H9 (cell line): ENCODE data around the gene ACOT8. TPM values are rescaled to one million over a fixed set of nuclear protein-coding genes. Genes with fewer than 3 reads are reported as not detected.
A peak's percentile ranks its signal among the peaks of the same experiment; 100 is the strongest.

Source experiments
- DNase-seq: peaks from one replicate; pipeline ENCODE4 v3.0.0-alpha.2; 2017
- H2AFZ ChIP-seq: one replicate; pipeline ENCODE4 v1.6.1; 2013; ENCODE audit warnings: mild to moderate bottlenecking, low read length, control low read depth, moderate library complexity
- H2AK5ac ChIP-seq: 2 replicates; pipeline ENCODE4 v1.6.1; 2013; ENCODE audit warnings: low read length, control low read depth, mixed read lengths; ENCODE audit not compliant: insufficient read length
- H2BK120ac ChIP-seq: one replicate; pipeline ENCODE4 v1.6.1; 2013; ENCODE audit warnings: low read depth, mild to moderate bottlenecking, low read length, control low read depth, inconsistent platforms; ENCODE audit not compliant: poor library complexity, severe bottlenecking
- H2BK12ac ChIP-seq: 2 replicates; pipeline ENCODE4 v1.6.1; 2013; ENCODE audit warnings: low read length, control low read depth, mixed read lengths, low read depth; ENCODE audit not compliant: insufficient read length
- H2BK15ac ChIP-seq: 2 replicates; pipeline ENCODE4 v1.6.1; 2013; ENCODE audit warnings: low read depth, low read length, control low read depth
- H2BK20ac ChIP-seq: one replicate; pipeline ENCODE4 v1.6.1; 2013; ENCODE audit warnings: low read depth, mild to moderate bottlenecking, low read length, control low read depth, inconsistent platforms; ENCODE audit not compliant: poor library complexity, severe bottlenecking
- H2BK5ac ChIP-seq: 2 replicates; pipeline ENCODE4 v1.6.1; 2013; ENCODE audit warnings: low read length, control low read depth, mixed read lengths; ENCODE audit not compliant: insufficient read length
- H3K14ac ChIP-seq: 2 replicates; pipeline ENCODE4 v1.6.1; 2013; ENCODE audit warnings: low read length, control low read depth; ENCODE audit not compliant: insufficient read depth
- H3K18ac ChIP-seq: 2 replicates; pipeline ENCODE4 v1.6.1; 2013; ENCODE audit warnings: low read depth, mild to moderate bottlenecking, mixed read lengths, low read length, control low read depth; ENCODE audit not compliant: insufficient read length
- H3K23ac ChIP-seq: 2 replicates; pipeline ENCODE4 v1.6.1; 2013; ENCODE audit warnings: low read length, control low read depth, mixed read lengths, low read depth; ENCODE audit not compliant: insufficient read length
- H3K23me2 ChIP-seq: 2 replicates; pipeline ENCODE4 v1.6.1; 2013; ENCODE audit warnings: low read depth, mild to moderate bottlenecking, mixed read lengths, low read length, control low read depth; ENCODE audit not compliant: insufficient read length, poor library complexity, severe bottlenecking
- H3K27ac ChIP-seq: 2 replicates; pipeline ENCODE4 v1.5.1; 2013; ENCODE audit warnings: low read length, control low read depth, mixed read lengths, low read depth; ENCODE audit not compliant: insufficient read length
- H3K27me3 ChIP-seq: 2 replicates; pipeline ENCODE4 v1.6.1; 2013; ENCODE audit warnings: low read length, control low read depth, inconsistent platforms; ENCODE audit not compliant: insufficient read depth
- H3K4ac ChIP-seq: 2 replicates; pipeline ENCODE4 v1.6.1; 2013; ENCODE audit warnings: low read depth, mild to moderate bottlenecking, control low read depth, inconsistent platforms, low read length, moderate library complexity
- H3K4me1 ChIP-seq: 2 replicates; pipeline ENCODE4 v1.6.1; 2013; ENCODE audit warnings: low read length, control low read depth, inconsistent platforms; ENCODE audit not compliant: insufficient read depth
- H3K4me2 ChIP-seq: 2 replicates; pipeline ENCODE4 v1.6.1; 2013; ENCODE audit warnings: low read length, control low read depth, mixed read lengths; ENCODE audit not compliant: insufficient read length, insufficient read depth
- H3K56ac ChIP-seq: 2 replicates; pipeline ENCODE4 v1.6.1; 2013; ENCODE audit warnings: low read depth, mild to moderate bottlenecking, mixed read lengths, low read length, control low read depth; ENCODE audit not compliant: insufficient read length
- H3K79me1 ChIP-seq: 2 replicates; pipeline ENCODE4 v1.6.1; 2013; ENCODE audit warnings: low read depth, mild to moderate bottlenecking, moderate library complexity, low read length, control low read depth, inconsistent platforms; ENCODE audit not compliant: insufficient read depth, poor library complexity, severe bottlenecking
- H3K79me2 ChIP-seq: 2 replicates; pipeline ENCODE4 v1.6.1; 2013; ENCODE audit warnings: low read length, control low read depth, inconsistent platforms; ENCODE audit not compliant: insufficient read depth
- H3K9ac ChIP-seq: 2 replicates; pipeline ENCODE4 v1.6.1; 2013; ENCODE audit warnings: low read length, control low read depth, mixed read lengths; ENCODE audit not compliant: insufficient read length; ENCODE audit errors: extremely low read depth
- H3K9me3 ChIP-seq: one replicate; pipeline ENCODE4 v1.6.1; 2013; ENCODE audit warnings: low read depth, low read length, inconsistent platforms; ENCODE audit not compliant: control insufficient read depth
- H3T11ph ChIP-seq: one replicate; pipeline ENCODE4 v1.6.1; 2013; ENCODE audit warnings: mild to moderate bottlenecking, low read length, control low read depth, inconsistent platforms
- H4K20me1 ChIP-seq: one replicate; pipeline ENCODE4 v1.6.1; 2013; ENCODE audit not compliant: control insufficient read depth, insufficient read length, insufficient read depth
- H4K5ac ChIP-seq: 2 replicates; pipeline ENCODE4 v1.6.1; 2013; ENCODE audit warnings: low read depth, mild to moderate bottlenecking, mixed read lengths, low read length, control low read depth; ENCODE audit not compliant: insufficient read length
- H4K8ac ChIP-seq: replicated peaks from 2 replicates; pipeline ENCODE4 v1.6.1; 2013; ENCODE audit warnings: low read length, control low read depth, mixed read lengths, low read depth; ENCODE audit not compliant: insufficient read length
- H4K91ac ChIP-seq: 2 replicates; pipeline ENCODE4 v1.6.1; 2013; ENCODE audit warnings: low read depth, mild to moderate bottlenecking, moderate library complexity, mixed read lengths, low read length, control low read depth; ENCODE audit not compliant: insufficient read length
- H3K27ac Mint-ChIP-seq, 3 experiments: 2 replicates in 2 of 3; 3 replicates in 1 of 3; pipeline ENCODE4 v1.8.0; 2020 to 2021; ENCODE audit warnings: mixed read lengths in 3 of 3, mild to moderate bottlenecking in 1 of 3, moderate library complexity in 1 of 3
- H3K27me3 Mint-ChIP-seq: 2 replicates; pipeline ENCODE4 v1.8.0; 2021; ENCODE audit warnings: low read depth, mild to moderate bottlenecking, moderate library complexity, mixed read lengths
- H3K36me3 Mint-ChIP-seq, 3 experiments: 2 replicates in 2 of 3; 3 replicates in 1 of 3; pipeline ENCODE4 v1.8.0; 2020 to 2021; ENCODE audit warnings: low read depth in 3 of 3, mixed read lengths in 3 of 3; ENCODE audit not compliant: insufficient read depth in 1 of 3
- H3K4me1 Mint-ChIP-seq, 2 experiments: 2 replicates each; pipeline ENCODE4 v1.8.0; 2020; ENCODE audit warnings: mixed read lengths in 2 of 2
- H3K4me3 Mint-ChIP-seq, 2 experiments: 2 replicates in 1 of 2; 3 replicates in 1 of 2; pipeline ENCODE4 v1.8.0; 2020 to 2021; ENCODE audit warnings: mild to moderate bottlenecking in 2 of 2, mixed read lengths in 2 of 2, moderate library complexity in 1 of 2
- H3K9me3 Mint-ChIP-seq, 2 experiments: 2 replicates in 1 of 2; 3 replicates in 1 of 2; pipeline ENCODE4 v1.8.0; 2020; ENCODE audit warnings: mild to moderate bottlenecking in 2 of 2, mixed read lengths in 2 of 2, moderate library complexity in 1 of 2
- WGBS: extraction: QIAGEN DNeasy Blood & Tissue Kit; methylation state at CpG from one replicate; pipeline ENCODE4 v1.1.7; 2013; ENCODE audit warnings: missing lambda C conversion rate, low lambda C conversion rate, mixed read lengths; ENCODE audit not compliant: insufficient read length; ENCODE audit errors: extremely low coverage; 5-methylcytosine and 5-hydroxymethylcytosine counted together
- total RNA-seq: library from RNA; stranded (reverse); gene quantifications from 2 replicates; pipeline ENCODE4 v1.2.1, GENCODE V29; 2021
- TF ChIP-seq, protein P1 (sequence below): fragments of 200-600 bp; sonication (generic); conservative IDR thresholded peaks from 3 replicates; pipeline ENCODE4 v1.8.0; 2021; ENCODE audit warnings: antibody characterized with exemption, mild to moderate bottlenecking

ACOT8 gene
- total RNA-seq, 1 experiment from 2014 or later = 26.7 TPM

DNA sequence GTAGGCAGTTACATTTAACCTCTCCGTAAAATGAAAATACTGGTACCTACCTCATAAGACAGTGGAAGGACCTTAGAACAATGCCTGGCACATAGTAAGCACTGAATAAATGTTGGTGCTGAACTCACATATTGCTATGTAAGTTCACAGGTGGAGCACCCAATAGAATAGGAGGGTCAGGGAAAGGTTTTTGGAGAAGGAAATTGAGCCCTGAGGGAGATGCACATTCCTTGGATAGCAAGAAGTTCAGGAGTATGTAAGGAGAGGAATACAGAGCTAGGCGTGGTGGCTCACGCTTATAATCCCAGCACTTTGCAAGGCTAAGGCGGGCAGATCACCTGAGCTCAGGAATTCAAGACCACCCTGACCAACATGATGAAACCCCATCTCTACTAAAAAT lies 37.7 kb downstream of the ACOT8 start:
- Histone ChIP-seq H4K5ac (no peak overlapping the region), H2BK5ac (no peak overlapping the region), H3K4ac (no peak overlapping the region), H3K23ac (no peak overlapping the region), H2BK15ac (no peak overlapping the region), H4K8ac (no peak overlapping the region), H3K79me1 (peaks cover under 1% of the 10 kb centered on the region), H2AK5ac (no peak overlapping the region), H2BK12ac (no peak overlapping the region), H2BK20ac (no peak overlapping the region), H3K4me1 (no peaks in the 10 kb centered on the region), H3K23me2 (no peaks in the 10 kb centered on the region), H3K4me2 (no peak overlapping the region), H4K91ac (no peak overlapping the region), H3K9me3 (no peaks in the 10 kb centered on the region), H2BK120ac (no peak overlapping the region), H3K79me2 (no peaks in the 10 kb centered on the region), H3K27ac (no peak overlapping the region), H3K56ac (no peak overlapping the region), H4K20me1 (no peaks in the 10 kb centered on the region), H3K18ac (no peak overlapping the region), H3T11ph (no peak overlapping the region), H3K14ac (no peak overlapping the region), H3K27me3 (no peaks in the 10 kb centered on the region; the same call in 1 of the 2 replicates), H2AFZ (no peak overlapping the region), H3K9ac (no peak overlapping the region)
- peaks cover 14 to 21% of the 10 kb centered on the region in 2 experiments for H3K4me1 Mint-ChIP-seq
- peak overlapping the region in 1 of 3 experiments; percentile 69; a peak in 2 of 7 replicates for H3K27ac Mint-ChIP-seq
- H3K27me3 Mint-ChIP-seq = peaks cover 22% of the 10 kb centered on the region
- no CpG with 5 or more reads among the region's 4 CpGs for WGBS
- no peaks in the 10 kb centered on the region; a peak in 1 of 5 replicates for H3K9me3 Mint-ChIP-seq
- peaks cover 16 to 27% (median 23%) of the 10 kb centered on the region in 3 experiments for H3K36me3 Mint-ChIP-seq
- TF ChIP-seq, protein P1, sequence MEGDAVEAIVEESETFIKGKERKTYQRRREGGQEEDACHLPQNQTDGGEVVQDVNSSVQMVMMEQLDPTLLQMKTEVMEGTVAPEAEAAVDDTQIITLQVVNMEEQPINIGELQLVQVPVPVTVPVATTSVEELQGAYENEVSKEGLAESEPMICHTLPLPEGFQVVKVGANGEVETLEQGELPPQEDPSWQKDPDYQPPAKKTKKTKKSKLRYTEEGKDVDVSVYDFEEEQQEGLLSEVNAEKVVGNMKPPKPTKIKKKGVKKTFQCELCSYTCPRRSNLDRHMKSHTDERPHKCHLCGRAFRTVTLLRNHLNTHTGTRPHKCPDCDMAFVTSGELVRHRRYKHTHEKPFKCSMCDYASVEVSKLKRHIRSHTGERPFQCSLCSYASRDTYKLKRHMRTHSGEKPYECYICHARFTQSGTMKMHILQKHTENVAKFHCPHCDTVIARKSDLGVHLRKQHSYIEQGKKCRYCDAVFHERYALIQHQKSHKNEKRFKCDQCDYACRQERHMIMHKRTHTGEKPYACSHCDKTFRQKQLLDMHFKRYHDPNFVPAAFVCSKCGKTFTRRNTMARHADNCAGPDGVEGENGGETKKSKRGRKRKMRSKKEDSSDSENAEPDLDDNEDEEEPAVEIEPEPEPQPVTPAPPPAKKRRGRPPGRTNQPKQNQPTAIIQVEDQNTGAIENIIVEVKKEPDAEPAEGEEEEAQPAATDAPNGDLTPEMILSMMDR = no peak
- H3K4me3 Mint-ChIP-seq = no peak overlapping the region; a peak in 1 of 5 replicates
- no peak for DNase-seq
